Stimulated activated naive CD8-positive, alpha-beta T cell treated with anti-CD3 and anti-CD28 coated beads, Interleukin-15, Interleukin-2, amounts not matched to agents 100 U/mL and 50 U/mL, for 24 hours (primary cell): ENCODE results near the gene SYNJ2.

Experiments
- ATAC-seq: fragments of 150-1000 bp; cut with Tn5 transposase; one replicate; pipeline ENCODE4 v1.10.0; 2021
- DNase-seq: peaks from one replicate; pipeline ENCODE4 v3.0.0; 2021

The SYNJ2 gene

GRCh38 chr6:157998707-157999167 is 17.1 kb downstream of the SYNJ2 start:
- DNase-seq (no peak), ATAC-seq (no peak)

DNA sequence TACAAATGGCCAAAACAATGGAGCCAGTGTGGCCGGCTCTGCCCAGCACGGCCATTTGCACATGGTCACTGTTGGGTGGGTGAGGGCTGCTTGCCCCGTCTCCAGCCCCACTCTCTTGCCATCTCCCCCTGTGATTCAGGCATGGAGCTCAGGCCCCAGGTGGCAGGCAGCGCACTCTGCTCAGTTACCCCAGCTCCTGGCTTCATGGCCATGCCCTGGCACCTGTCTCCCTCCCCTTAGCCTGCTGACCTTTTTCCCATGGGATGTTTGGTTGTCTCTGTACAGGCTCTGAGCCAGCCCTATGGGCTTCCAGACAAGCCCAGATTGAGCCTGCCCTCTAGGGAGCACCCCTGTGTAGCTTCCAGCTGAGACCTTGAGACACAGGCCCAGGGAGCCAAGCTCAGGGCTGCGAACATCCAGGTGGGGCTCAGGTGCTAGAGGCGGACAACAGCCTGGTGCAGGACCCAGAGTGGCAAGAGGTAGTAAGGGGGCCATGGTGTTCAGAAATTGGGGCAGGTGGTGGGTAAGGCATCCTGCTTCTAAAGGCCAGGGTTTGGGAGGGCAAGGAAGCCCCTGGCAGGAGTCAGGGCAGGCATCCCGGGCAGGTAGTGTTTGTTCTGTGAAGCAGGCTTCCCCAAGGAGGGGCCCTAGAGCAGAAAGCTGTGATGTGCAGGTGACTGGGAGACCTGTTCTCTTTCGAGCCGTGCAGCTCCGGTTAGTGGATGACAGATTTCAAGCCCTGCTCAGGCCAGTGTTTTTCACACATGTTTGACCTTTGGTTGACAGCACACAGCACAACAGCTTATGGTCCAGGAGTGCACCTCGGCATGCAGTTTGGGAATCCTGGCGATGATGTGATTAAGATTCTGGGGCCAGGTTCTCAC is 17.7 kb downstream of the SYNJ2 start:
- DNase-seq (no peak), ATAC-seq (no peak)

DNA sequence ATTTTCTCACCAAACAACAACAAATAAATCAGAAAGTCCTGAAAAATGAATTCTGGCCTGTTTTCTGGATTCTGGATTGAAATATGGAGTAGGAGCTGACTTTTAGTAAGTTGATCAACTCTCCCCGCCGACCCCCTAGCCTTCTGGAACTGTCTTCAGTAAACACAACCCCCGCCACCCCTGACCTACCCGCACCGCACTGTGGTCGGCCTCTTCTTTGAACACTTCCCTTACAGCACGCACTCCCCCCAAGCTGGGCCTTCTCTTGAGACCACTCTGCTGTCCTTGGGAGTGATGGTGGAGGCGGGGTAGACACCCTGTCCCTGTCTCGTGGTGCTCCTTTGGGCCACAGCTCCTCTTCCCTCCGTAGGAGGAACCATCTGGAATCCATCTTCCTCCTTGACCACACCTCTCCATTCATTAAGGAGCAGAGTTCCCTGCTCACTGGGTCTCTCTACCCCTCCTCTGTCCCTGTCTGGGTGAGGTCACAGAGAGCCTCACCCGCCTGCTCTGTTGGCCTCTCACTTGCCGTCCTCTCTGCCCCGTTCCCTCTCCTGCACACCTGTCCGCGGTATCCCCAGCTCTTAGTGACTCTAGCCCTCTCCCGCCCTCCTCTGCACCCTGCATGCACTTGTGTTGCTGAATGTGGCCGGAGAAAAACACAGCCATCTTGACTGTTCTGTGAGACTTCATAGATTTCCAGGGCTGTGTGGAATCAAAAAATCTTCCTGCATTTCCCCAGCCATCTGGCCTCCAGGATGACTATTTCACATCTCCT is 19.1 kb downstream of the SYNJ2 start:
- DNase-seq (no peak), ATAC-seq (no peak)

GRCh38 chr6:158002249-158002950 is 20.7 kb downstream of the SYNJ2 start:
- peak; percentile 7 for ATAC-seq
- no peak for DNase-seq

DNA sequence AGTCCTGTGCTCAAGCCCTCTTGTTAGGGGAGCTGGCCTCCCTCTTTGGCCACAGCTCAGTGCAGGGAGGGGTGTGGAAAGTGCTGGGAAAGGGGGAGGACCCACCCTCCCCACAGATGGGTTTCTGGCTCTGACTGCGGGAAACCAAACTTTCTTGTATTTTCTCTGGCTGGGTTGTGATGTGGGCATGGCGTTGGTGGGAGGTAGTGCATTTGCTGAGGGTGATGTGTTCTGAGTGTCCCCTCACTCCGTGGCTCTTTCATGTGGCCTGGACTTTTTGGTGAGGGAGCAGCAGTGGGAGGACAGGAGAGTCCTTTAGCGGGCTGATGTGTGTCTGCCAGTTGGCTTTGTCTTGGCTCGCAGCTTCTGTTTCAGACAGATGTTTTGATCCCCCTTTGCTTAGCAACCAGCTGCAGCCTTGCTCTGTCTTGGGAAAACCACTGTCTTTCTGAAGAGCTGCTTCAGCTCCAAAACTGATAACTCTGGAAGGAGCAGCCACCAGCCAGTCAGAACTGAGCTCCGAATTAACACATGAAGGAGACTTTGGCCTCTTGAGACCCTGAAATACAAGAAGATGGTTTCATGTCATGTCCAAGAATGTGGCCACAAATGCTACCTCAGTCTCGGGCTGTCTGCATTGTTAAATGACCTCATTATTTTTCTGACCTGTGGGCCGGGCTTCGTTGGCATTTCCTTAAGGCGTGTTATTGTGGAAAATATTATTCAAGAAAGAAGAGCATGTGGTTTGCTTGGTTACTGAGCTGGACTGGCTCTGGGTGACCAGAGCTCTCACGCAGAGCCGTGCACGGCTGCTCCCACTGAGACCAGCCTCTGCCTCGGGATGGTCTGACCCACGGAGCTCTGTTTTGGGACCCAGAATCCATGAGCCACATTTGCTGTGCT is 21.5 kb downstream of the SYNJ2 start:
- DNase-seq, result peak; percentile 68
- ATAC-seq, result peak; percentile 91

GRCh38 chr6:158003910-158004700 is 22.4 kb downstream of the SYNJ2 start:
- ATAC-seq (no peak), DNase-seq (no peak)

- ATAC-seq (no peak), DNase-seq (no peak)
Measured at GRCh38 chr6:158004701-158005095, 23.0 kb downstream of the SYNJ2 start.

- ATAC-seq, result no peak
Measured at GRCh38 chr6:158005626-158006180, 24.0 kb downstream of the SYNJ2 start.

DNA sequence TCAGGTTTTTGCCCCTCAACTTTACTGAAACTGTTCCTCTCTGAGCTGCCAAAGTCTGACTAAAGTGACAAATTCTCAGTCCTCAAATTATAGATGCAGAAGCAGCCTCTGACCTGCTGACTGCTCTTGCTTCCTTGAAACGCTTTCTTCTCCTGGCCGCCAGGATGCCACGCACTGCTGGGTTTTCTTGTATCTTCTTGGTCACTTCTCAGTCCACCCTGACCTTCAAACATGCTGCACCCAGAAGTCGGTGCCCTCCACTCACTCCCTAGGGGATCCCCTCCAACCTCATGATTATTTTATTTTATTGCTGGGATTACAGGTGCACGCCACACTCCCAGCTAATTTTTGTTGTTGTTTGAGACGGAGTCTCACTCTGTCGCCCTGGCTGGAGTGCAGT is 24.7 kb downstream of the SYNJ2 start:
- ATAC-seq, result no peak

More at GRCh38 chr6:158005626-158006180, 24.0 kb downstream of the SYNJ2 start:
- no peak for DNase-seq

DNA sequence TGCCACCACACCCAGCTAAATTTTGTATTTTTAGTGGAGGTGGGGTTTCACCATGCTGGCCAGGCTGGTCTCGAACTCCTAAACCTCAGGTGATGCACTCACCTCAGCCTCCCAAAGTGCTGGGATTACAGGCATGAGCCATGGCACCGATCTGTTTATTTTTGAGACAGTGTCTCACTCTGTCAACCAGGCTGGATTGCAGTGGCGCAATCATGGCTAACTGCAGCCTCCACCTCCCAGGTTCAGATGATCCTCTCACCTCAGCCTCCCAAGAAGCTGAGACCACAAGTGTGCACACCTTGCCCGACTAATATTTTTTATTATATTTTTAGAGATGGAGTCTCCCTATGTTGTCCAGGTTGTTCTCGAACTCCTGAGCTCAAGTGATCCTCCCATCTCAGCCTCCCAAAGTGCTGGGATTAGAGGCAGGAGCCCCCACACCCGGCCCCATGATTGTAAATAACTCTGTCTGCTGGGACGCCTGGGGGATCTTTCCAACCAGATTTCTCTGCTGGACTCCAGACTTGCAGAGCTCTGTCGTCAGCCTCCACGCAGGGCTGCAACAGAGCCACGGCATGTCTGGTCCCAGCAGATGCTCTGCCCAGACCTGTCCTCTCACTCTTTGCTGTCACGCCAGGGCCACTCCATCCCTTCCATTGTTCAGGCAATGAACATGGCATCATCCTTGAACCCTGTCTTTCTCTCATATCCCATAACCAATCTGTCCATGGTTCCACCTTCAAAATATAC is 25.3 kb downstream of the SYNJ2 start:
- no peak for ATAC-seq
- no peak for DNase-seq

More for the DNA sequence above, 24.7 kb downstream of the SYNJ2 start:
- no peak for DNase-seq

DNA sequence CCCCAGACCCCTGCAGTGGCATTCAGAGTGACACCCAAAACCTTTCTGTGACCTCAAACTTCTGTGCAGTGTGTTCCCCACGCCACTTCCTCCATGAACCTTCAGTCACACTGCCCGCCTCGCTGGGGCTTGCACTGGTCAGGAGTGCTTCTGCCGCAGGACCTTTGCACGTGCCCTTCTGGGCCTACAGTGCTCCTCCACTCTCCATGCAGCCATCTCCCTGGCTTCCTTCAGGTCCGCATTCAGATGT is 27.1 kb downstream of the SYNJ2 start:
- ATAC-seq (no peak), DNase-seq (no peak)

DNA sequence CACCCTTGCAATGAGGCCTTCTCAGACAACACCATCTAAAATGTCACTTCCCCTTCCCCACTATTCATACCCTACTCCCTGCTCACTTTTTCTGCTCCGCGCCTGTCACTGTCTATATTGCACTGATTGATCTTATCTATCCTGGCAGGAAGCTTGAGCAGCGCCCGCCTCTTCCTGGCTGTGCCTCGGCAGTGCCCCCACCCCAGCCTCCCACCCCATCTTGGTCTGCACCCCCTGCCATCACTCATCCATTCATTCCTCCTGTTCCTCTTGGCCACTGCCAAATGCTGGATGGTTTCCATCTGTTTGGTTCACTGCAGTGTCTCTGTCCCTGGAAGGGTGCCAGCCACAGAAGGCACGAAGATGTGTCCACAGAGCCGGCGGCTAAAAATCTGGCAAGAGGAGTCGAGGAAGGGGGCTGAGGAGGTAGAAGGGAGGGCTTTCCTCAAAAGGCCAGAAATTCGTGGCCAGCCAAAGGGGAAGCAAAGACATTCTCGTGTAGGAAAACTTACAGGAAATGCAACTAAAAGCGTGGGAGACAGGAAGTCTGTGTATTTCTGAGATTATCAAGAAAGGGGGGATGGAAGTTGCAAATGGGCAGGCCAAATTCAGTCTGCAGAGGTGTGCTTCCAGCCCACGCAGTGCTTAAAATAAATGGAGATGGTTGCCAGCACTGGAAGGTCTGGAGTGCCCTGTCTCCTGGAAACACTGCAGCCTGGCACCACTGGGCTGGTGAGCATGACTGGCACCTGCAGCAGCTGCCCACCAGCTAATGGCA is 27.6 kb downstream of the SYNJ2 start:
- peak; percentile 44 for ATAC-seq
- DNase-seq, result no peak

GRCh38 chr6:158009935-158010585 is 28.4 kb downstream of the SYNJ2 start:
- no peak for ATAC-seq
- DNase-seq, result no peak

DNA sequence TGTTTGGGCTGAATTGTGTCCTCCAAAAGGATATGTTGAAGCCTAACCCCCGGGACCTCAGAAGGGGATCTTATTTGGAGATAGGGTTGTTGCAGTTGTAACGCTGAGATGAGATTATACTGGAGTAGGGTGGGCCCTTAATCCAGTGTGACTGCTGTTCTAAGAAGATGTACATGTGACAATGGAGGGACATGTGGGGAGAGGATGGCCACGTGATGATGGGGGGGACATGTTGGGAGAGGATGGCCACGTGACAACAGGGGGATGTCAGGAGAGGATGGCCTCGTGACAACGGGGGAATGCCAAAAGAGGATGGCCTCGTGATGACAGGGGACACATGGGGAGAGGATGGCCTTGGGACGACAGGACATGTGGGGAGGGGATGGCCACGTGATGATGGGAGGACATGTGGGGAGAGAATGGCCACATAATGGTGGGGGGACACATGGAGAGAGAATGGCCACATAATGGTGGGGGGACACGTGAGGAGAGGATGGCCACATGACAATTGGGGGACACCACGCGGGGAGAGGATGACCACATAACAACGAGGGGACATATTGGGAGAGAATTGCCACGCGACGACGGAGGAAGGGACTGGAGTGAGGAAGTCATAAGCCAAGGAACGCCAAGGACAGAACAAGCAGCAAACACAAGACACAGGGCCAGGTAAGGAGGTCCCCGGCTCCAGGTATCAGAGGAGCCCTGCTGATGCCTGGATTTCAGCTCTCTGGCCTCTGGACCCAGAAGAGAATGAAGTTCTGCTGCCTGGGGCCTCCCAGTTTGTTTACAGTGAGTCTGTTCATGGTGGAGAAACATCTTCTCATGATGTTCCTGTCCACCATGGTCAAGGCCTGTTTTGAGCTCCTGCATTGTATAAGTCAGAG is 29.2 kb downstream of the SYNJ2 start:
- no peak for DNase-seq
- no peak for ATAC-seq

- no peak for DNase-seq
Measured at GRCh38 chr6:158011478-158011920, 29.8 kb downstream of the SYNJ2 start.

GRCh38 chr6:158011980-158012566 is 30.4 kb downstream of the SYNJ2 start:
- ATAC-seq (no peak), DNase-seq (no peak)

More at GRCh38 chr6:158011478-158011920, 29.8 kb downstream of the SYNJ2 start:
- ATAC-seq, result no peak
